Neuron (in vitro differentiated cells): ENCODE measurements around the gene TRIM26.

Experiments used
- H2AFZ ChIP-seq: one replicate; pipeline ENCODE4 v1.6.1; 2013; ENCODE audit warnings: low read depth, mild to moderate bottlenecking, inconsistent platforms, low read length, moderate library complexity
- H3K27me3 ChIP-seq: one replicate; pipeline ENCODE4 v1.6.1; 2013; ENCODE audit warnings: low read length; ENCODE audit not compliant: insufficient read depth
- H3K36me3 ChIP-seq: one replicate; pipeline ENCODE4 v1.6.1; 2013; ENCODE audit warnings: low read length; ENCODE audit not compliant: insufficient read depth
- H3K4me1 ChIP-seq: one replicate; pipeline ENCODE4 v1.6.1; 2013; ENCODE audit warnings: low read length; ENCODE audit not compliant: insufficient read depth
- H3K4me3 ChIP-seq: 2 replicates; pipeline ENCODE4 v1.5.1; 2013; ENCODE audit warnings: mild to moderate bottlenecking, low read length, moderate library complexity
- H3K9me3 ChIP-seq: one replicate; pipeline ENCODE4 v1.6.1; 2013; ENCODE audit warnings: low read length

The TRIM26 gene

GRCh38 chr6:30135147-30135546 is 78.1 kb downstream of the TRIM26 start:
- Histone ChIP-seq H3K4me3 (no peak overlapping the region), H3K4me1 (no peaks in the 10 kb centered on the region), H3K9me3 (no peaks in the 10 kb centered on the region), H3K27me3 (peaks cover 24% of the 10 kb centered on the region), H2AFZ (no peak overlapping the region), H3K36me3 (no peaks in the 10 kb centered on the region)
